ENCODE measurements around the gene ABCB6.

ABCB6 gene

DNA sequence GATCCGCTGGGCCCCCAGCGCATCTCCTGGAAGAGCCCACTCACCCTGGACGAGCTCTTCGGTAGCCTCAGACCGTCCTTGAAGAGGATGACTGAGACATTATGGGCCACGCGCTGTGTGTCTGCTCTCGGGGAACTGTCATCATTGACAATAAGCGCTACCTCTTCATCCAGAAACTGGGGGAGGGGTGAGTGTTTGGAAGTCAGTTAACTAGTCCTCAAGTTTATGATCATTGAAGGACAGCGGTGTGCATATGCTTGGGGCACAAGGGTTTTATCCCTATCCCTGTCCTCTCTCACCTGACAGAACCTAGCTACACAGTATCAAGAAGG lies 27.1 kb upstream of the ABCB6 start:
- no peak for DNase-seq (ENCODE audit: low read depth in 2 of 2)

- peak; percentile 75 to 78 for DNase-seq (ENCODE audit: low read depth in 2 of 2)
These were observed 26.6 kb upstream of the ABCB6 start, which contains the start of the genes GLB1L and STK16 for GRCh38 chr2:219245148-219245898. Gene GLB1L (minus strand): TSS chr2:219245444. CDS start chr2:219243573, 1,871 bp downstream. Gene STK16 (plus strand): TSS chr2:219245479. CDS start chr2:219246000, 521 bp downstream.

DNA sequence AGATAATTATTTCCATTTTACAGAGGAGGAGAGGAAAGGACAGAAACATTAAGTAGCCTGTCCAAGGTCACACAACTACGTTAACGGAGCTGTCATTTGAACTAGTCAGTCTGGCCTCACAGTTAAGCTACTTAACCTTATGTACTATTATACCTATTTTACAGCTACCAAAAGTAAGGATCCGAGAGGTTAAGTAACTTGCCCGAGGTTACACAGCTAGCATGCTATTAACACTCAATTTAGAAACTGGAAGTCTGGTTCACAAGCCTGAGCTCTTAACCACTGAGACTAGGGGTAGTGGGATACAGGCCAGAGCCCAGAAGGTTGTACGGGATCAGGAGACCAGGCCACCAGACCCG lies 26.0 kb upstream of the ABCB6 start:
- no peak for DNase-seq (ENCODE audit: low read depth in 2 of 2)

DNA sequence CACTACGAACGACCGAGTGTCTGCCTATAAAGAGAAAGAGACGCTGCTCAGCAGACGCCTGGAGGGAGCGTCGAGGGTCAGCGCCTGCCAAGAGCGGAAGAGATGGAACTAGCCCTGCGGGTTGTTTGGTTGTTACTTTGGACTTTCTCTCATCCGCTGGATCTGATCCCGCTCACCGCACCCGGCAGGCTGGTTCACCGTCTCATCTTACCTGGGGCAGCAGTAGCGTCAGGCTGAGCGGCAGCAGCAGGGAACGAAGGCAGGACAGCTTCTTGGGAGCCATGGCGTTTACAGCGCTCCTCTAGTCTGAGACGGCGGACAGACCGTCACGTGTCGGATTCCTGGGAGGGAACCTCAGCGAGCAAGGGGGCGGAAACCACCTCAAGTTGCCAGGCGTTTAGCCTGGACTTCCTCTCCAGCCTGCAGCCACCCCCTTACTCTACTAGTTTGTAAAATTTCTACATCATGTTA lies 24.6 kb upstream of the ABCB6 start:
- DNase-seq (ENCODE audit: low read depth in 2 of 2): no peak

- no peak for DNase-seq (ENCODE audit: low read depth in 2 of 2)
These were observed 15.6 kb upstream of the ABCB6 start for GRCh38 chr2:219234331-219234730.

- peak in 1 of 2 donors; percentile 16 for DNase-seq (ENCODE audit: low read depth in 2 of 2)
These were observed 11.3 kb upstream of the ABCB6 start for GRCh38 chr2:219230059-219230540.

- peak; percentile 96 to 98 for DNase-seq (ENCODE audit: low read depth in 2 of 2)
These were observed 10.7 kb upstream of the ABCB6 start, which contains the start of the genes ANKZF1 and ATG9A for GRCh38 chr2:219229305-219230058. Gene ANKZF1 (plus strand): TSS chr2:219229806. CDS start chr2:219230258, 452 bp downstream. Gene ATG9A (minus strand): TSS chr2:219229636. CDS start chr2:219228024, 1,612 bp downstream.

DNA sequence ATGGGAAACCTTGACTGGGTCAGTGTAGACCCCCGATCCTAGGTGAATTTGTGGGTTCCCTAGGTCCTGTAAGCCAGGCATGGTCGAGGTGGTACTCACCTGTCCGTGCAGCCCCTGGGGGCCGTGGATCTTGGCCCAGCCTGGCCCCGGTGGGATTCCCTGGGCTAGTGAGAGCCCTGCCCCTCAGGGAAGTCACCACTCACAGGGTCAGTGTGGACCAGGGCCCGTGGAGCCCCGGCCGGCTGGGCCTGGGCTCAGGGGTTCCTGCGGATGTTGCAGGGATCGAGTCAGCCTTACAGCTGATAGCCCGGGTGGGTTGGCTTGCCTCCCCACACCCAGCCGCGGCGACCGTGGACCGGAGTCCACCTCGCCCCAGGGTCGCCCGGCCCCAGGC lies 10.2 kb upstream of the ABCB6 start:
- no peak for DNase-seq (ENCODE audit: low read depth in 2 of 2)

GRCh38 chr2:219228041-219228910 lies 9.5 kb upstream of the ABCB6 start:
- DNase-seq (ENCODE audit: low read depth in 2 of 2): no peak

GRCh38 chr2:219225350-219225749 lies 6.6 kb upstream of the ABCB6 start:
- DNase-seq (ENCODE audit: low read depth in 2 of 2): no peak

GRCh38 chr2:219223831-219224610 lies 5.3 kb upstream of the ABCB6 start:
- no peak for DNase-seq (ENCODE audit: low read depth in 2 of 2)

- DNase-seq (ENCODE audit: low read depth in 2 of 2): no peak
These were observed 3.3 kb upstream of the ABCB6 start for GRCh38 chr2:219221957-219222518.

DNA sequence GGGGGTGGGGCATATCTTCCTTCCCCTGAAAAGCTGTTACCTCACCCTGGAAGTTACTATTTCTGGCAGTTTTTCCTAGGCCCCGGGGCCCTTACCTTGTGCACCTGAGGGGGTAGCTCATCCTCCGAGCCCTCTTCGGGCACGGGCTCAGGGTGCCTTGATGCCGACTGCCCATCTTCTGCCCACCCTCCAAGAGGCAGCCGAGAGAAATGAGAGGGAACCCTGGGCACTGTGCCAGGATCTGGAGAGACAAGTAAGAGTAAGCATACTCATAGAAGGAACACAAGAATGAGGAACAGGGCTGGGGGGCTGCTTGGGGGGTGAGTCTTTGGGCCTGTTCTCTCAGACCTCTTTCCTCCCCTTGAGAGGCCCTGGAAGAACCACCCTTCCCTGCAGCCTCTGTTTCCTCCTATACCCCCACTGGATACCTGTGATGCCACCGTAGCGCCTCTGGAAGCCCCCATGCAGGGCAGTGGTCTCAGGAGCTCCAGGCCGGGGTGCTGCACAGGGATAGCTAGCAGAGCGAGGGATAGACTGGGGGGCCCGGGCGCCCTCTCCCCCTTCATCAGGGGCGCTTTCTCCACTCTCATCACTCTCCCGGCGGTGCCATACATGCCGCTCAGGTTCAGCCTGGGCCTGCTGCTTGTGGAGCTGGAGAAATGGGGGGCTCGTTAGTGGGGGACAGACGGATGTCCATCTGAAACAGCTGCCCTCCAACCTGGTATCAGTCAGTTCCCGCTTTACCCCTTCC lies 2.1 kb upstream of the ABCB6 start:
- no peak for DNase-seq (ENCODE audit: low read depth in 2 of 2)

GRCh38 chr2:219219784-219220532 lies 1.2 kb upstream of the ABCB6 start:
- DNase-seq (ENCODE audit: low read depth in 2 of 2): no peak

- no peak for DNase-seq (ENCODE audit: low read depth in 2 of 2)
These were observed 484 bp downstream of the ABCB6 start for GRCh38 chr2:219218217-219218731.

- no peak for DNase-seq (ENCODE audit: low read depth in 2 of 2)
These were observed 2.2 kb downstream of the ABCB6 start for GRCh38 chr2:219216535-219216915.

GRCh38 chr2:219215871-219216534 lies 2.8 kb downstream of the ABCB6 start:
- no peak for DNase-seq (ENCODE audit: low read depth in 2 of 2)

GRCh38 chr2:219214786-219215185 lies 4.0 kb downstream of the ABCB6 start:
- no peak for DNase-seq (ENCODE audit: low read depth in 2 of 2)
